DOHH2 (cell line): ENCODE results near the gene NEAT1.

Experiments
- EZH2phosphoT487 ChIP-seq: fragments of 200-600 bp; sonication (generic); IDR thresholded peaks from 2 replicates; pipeline ENCODE4 v1.6.1; 2017; ENCODE audit warnings: borderline replicate concordance, mild to moderate bottlenecking, antibody characterized with exemption, low read length, moderate library complexity, mixed read lengths
- TF ChIP-seq, protein P1 (sequence below): fragments of 200-600 bp; sonication (generic); IDR thresholded peaks from one replicate; pipeline ENCODE4 v1.5.1; 2014; ENCODE audit warnings: antibody characterized with exemption, mild to moderate bottlenecking, low read depth, low read length; ENCODE audit not compliant: poor library complexity, severe bottlenecking

DNA sequence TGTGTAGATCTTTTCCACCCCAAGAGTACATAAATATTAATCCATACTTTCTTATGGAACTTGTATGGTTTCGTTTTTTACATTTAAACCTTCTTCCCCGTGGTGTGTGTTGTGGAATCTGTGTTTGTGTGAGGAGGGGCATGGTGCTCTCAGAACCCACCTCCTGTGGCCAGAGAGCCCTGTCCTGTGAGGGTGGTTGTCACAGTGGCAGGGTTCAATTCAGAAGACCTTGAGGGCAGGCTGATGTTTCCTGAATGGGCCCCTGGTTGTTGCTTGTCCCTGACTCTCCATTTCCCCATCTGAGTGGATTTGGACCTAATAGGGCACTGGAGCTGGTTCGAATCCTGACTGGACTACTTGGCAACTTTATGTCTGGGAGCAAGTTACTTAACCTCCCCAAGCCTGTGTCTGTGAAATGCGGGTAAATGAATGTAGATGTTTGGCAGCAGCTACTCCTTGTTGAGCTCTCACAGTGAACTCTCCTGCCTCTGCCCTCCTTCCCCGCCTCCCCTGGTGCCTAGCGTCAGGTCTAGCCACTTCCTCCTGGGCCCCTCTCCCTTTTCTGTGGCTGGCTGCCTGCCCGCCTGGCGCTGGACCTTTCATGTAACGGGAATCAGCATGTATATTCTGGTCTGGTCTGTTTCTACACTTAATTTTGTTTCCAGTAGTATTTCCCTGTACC lies 7.3 kb downstream of the NEAT1 start:
- TF ChIP-seq, protein P1, sequence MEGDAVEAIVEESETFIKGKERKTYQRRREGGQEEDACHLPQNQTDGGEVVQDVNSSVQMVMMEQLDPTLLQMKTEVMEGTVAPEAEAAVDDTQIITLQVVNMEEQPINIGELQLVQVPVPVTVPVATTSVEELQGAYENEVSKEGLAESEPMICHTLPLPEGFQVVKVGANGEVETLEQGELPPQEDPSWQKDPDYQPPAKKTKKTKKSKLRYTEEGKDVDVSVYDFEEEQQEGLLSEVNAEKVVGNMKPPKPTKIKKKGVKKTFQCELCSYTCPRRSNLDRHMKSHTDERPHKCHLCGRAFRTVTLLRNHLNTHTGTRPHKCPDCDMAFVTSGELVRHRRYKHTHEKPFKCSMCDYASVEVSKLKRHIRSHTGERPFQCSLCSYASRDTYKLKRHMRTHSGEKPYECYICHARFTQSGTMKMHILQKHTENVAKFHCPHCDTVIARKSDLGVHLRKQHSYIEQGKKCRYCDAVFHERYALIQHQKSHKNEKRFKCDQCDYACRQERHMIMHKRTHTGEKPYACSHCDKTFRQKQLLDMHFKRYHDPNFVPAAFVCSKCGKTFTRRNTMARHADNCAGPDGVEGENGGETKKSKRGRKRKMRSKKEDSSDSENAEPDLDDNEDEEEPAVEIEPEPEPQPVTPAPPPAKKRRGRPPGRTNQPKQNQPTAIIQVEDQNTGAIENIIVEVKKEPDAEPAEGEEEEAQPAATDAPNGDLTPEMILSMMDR, result no peak
- no peak for TF ChIP-seq EZH2phosphoT487
